Measurements from ENCODE around the gene KRTAP21-1.
"Not testable (repeated sequence)": the region's sequence is repeated elsewhere in the genome, so short reads cannot be mapped to it uniquely, and the experiment has no call there.

The KRTAP21-1 gene

GRCh38 chr21:30755328-30755727 is at the start of gene KRTAP21-1:
Gene KRTAP21-1 (minus strand): TSS chr21:30755428. CDS start chr21:30755378, 50 bp downstream.
- H3K27ac ChIP-seq; H3K4me3 ChIP-seq; intact Hi-C loops (cut with DNase I; ENCODE audit: low total_unique reads); H3K9me3 ChIP-seq; H3K4me1 ChIP-seq; H3K27me3 ChIP-seq; DNase-seq; H3K36me3 ChIP-seq: not testable (repeated sequence)

- no peak for DNase-seq
- TF ChIP-seq CTCF (IDR thresholded peaks at IDR 0.05), result no peak
- Histone ChIP-seq H3K4me1 (no peaks in the 10 kb centered on the region), H3K4me3 (no peak overlapping the region), H3K36me3 (no peaks in the 10 kb centered on the region), H3K27ac (no peak overlapping the region), H3K27me3 (no peaks in the 10 kb centered on the region), H3K9me3 (no peaks in the 10 kb centered on the region)
- intact Hi-C loops (cut with DNase I; ENCODE audit: low total_unique reads), result no loop called here
These were observed 45.4 kb upstream of the KRTAP21-1 start for GRCh38 chr21:30800605-30801004.

GRCh38 chr21:30793581-30794314 is 38.5 kb upstream of the KRTAP21-1 start:
- Histone ChIP-seq H3K27ac (no peak overlapping the region), H3K36me3 (no peaks in the 10 kb centered on the region), H3K4me1 (no peaks in the 10 kb centered on the region), H3K9me3 (no peaks in the 10 kb centered on the region), H3K4me3 (no peak overlapping the region), H3K27me3 (no peaks in the 10 kb centered on the region)
- DNase-seq, result no peak
- intact Hi-C loops (cut with DNase I; ENCODE audit: low total_unique reads), result no loop called here
- TF ChIP-seq CTCF (IDR thresholded peaks at IDR 0.05), result no peak

GRCh38 chr21:30779249-30779648 is 24.0 kb upstream of the KRTAP21-1 start:
- Histone ChIP-seq H3K36me3 (no peaks in the 10 kb centered on the region), H3K4me3 (no peak overlapping the region), H3K27ac (no peak overlapping the region), H3K27me3 (no peaks in the 10 kb centered on the region), H3K9me3 (no peaks in the 10 kb centered on the region), H3K4me1 (no peaks in the 10 kb centered on the region)
- intact Hi-C loops (cut with DNase I; ENCODE audit: low total_unique reads), result no loop called here
- no peak for DNase-seq
- TF ChIP-seq CTCF (IDR thresholded peaks at IDR 0.05), result no peak

- TF ChIP-seq CTCF (IDR thresholded peaks at IDR 0.05), result no peak
- H3K4me1 ChIP-seq, result no peaks in the 10 kb centered on the region
- no peaks in the 10 kb centered on the region for H3K36me3 ChIP-seq
- H3K27ac ChIP-seq, result no peak overlapping the region
- no peaks in the 10 kb centered on the region for H3K27me3 ChIP-seq
- DNase-seq, result no peak
- H3K4me3 ChIP-seq, result no peak overlapping the region
- H3K9me3 ChIP-seq, result no peaks in the 10 kb centered on the region
- intact Hi-C loops (cut with DNase I; ENCODE audit: low total_unique reads), result no loop called here
These were observed 14.7 kb upstream of the KRTAP21-1 start for GRCh38 chr21:30769724-30770431.

- no peak for TF ChIP-seq CTCF (IDR thresholded peaks at IDR 0.05)
- no peak overlapping the region for H3K27ac ChIP-seq
- H3K36me3 ChIP-seq, result no peaks in the 10 kb centered on the region
- H3K27me3 ChIP-seq, result no peaks in the 10 kb centered on the region
- no peak overlapping the region for H3K4me3 ChIP-seq
- no peaks in the 10 kb centered on the region for H3K9me3 ChIP-seq
- DNase-seq, result no peak
- no peaks in the 10 kb centered on the region for H3K4me1 ChIP-seq
- intact Hi-C loops (cut with DNase I; ENCODE audit: low total_unique reads), result no loop called here
These were observed 5.5 kb upstream of the KRTAP21-1 start for GRCh38 chr21:30760776-30761175.
